Glutamatergic neuron (in vitro differentiated cells): Measurements from ENCODE around the gene E2F2. TPM values are rescaled to one million over a fixed set of nuclear protein-coding genes. Genes with fewer than 3 reads are reported as not detected.

ENCODE experiments used
- DNase-seq: peaks from one replicate; pipeline ENCODE4 v3.0.0; 2022
- H3K27ac Mint-ChIP-seq: one replicate; pipeline ENCODE4 v1.8.0; 2020; ENCODE audit warnings: mild to moderate bottlenecking, mixed read lengths, inconsistent platforms; ENCODE audit not compliant: unreplicated experiment
- H3K27me3 Mint-ChIP-seq: one replicate; pipeline ENCODE4 v1.8.0; 2020; ENCODE audit warnings: mild to moderate bottlenecking, moderate library complexity, mixed read lengths, inconsistent platforms; ENCODE audit not compliant: unreplicated experiment
- H3K36me3 Mint-ChIP-seq: one replicate; pipeline ENCODE4 v1.8.0; 2020; ENCODE audit warnings: mild to moderate bottlenecking, mixed read lengths, inconsistent platforms; ENCODE audit not compliant: unreplicated experiment
- H3K4me1 Mint-ChIP-seq: one replicate; pipeline ENCODE4 v1.8.0; 2020; ENCODE audit warnings: mild to moderate bottlenecking, low read depth, mixed read lengths, inconsistent platforms; ENCODE audit not compliant: unreplicated experiment
- H3K4me3 Mint-ChIP-seq: one replicate; pipeline ENCODE4 v1.8.0; 2020; ENCODE audit warnings: mild to moderate bottlenecking, mixed read lengths, inconsistent platforms; ENCODE audit not compliant: unreplicated experiment
- H3K9me3 Mint-ChIP-seq: one replicate; pipeline ENCODE4 v1.8.0; 2020; ENCODE audit warnings: mild to moderate bottlenecking, moderate library complexity, mixed read lengths, inconsistent platforms; ENCODE audit not compliant: unreplicated experiment
- CTCF ChIP-seq: fragments of 200-600 bp; sonication (generic); IDR thresholded peaks from one replicate; pipeline ENCODE4 v1.5.0; 2021; ENCODE audit not compliant: partially characterized antibody, unreplicated experiment
- total RNA-seq: library from RNA; stranded (reverse); fragmentation: NEBNext Ultra II Directional; extraction: Animal tissue kit (Norgen Biotek cat#: 25700); gene quantifications from one replicate; pipeline ENCODE4 v1.2.1, GENCODE V29; 2021; ENCODE audit not compliant: unreplicated experiment

Gene E2F2
- total RNA-seq, 1 donor from 2014 or later, result 5.4 TPM

GRCh38 chr1:23559136-23559984 is 28.3 kb upstream of the E2F2 start, which contains the start of gene ID3:
Gene ID3 (minus strand): TSS chr1:23559501. CDS start chr1:23559426, 75 bp downstream.
- Mint-ChIP-seq H3K9me3 (peaks cover 7% of the 10 kb centered on the region), H3K4me1 (peaks cover 39% of the 10 kb centered on the region), H3K27me3 (peaks cover 9% of the 10 kb centered on the region), H3K4me3 (peak within 1 kb of the TSS; percentile 93), H3K27ac (peak within 1 kb of the TSS; percentile 85), H3K36me3 (no peaks in the 10 kb centered on the region)
- DNase-seq, result peak; percentile 93
- no peak for TF ChIP-seq CTCF

GRCh38 chr1:23558872-23559135 is 27.8 kb upstream of the E2F2 start:
- Mint-ChIP-seq H3K4me1 (peaks cover 45% of the 10 kb centered on the region), H3K27me3 (peaks cover 14% of the 10 kb centered on the region), H3K27ac (no peak overlapping the region), H3K4me3 (peak overlapping the region; percentile 93), H3K36me3 (no peaks in the 10 kb centered on the region), H3K9me3 (peaks cover 11% of the 10 kb centered on the region)
- no peak for TF ChIP-seq CTCF
- no peak for DNase-seq

GRCh38 chr1:23558140-23558871 is 27.3 kb upstream of the E2F2 start:
- Mint-ChIP-seq H3K36me3 (no peaks in the 10 kb centered on the region), H3K4me1 (peaks cover 48% of the 10 kb centered on the region), H3K9me3 (peaks cover 11% of the 10 kb centered on the region), H3K4me3 (peak overlapping the region; percentile 93), H3K27ac (no peak overlapping the region), H3K27me3 (peaks cover 17% of the 10 kb centered on the region)
- TF ChIP-seq CTCF, result no peak
- no peak for DNase-seq

GRCh38 chr1:23557471-23558124 is 26.6 kb upstream of the E2F2 start:
- no peak overlapping the region for H3K27ac Mint-ChIP-seq
- no peak for DNase-seq
- peaks cover 11% of the 10 kb centered on the region for H3K9me3 Mint-ChIP-seq
- TF ChIP-seq CTCF, result no peak
- H3K4me1 Mint-ChIP-seq, result peaks cover 50% of the 10 kb centered on the region
- H3K36me3 Mint-ChIP-seq, result no peaks in the 10 kb centered on the region
- peaks cover 17% of the 10 kb centered on the region for H3K27me3 Mint-ChIP-seq
- H3K4me3 Mint-ChIP-seq, result peak overlapping the region; percentile 93
